Esophagus squamous epithelium (tissue), 5 donors: Measurements from ENCODE around the gene IFT27. TPM values are rescaled to one million over a fixed set of nuclear protein-coding genes. Genes with fewer than 3 reads are reported as not detected.

ENCODE experiments used
- DNase-seq: peaks from one replicate; lab custom pipeline; 2025; lab: John Stamatoyannopoulos, UW
- H3K27ac ChIP-seq, 4 donors: fragments of 200-600 bp; sonication (generic); one replicate each; pipeline ENCODE4 v1.5.1; 2016 to 2019; ENCODE audit warnings: mild to moderate bottlenecking in 1 of 4
- H3K27me3 ChIP-seq, 4 donors: fragments of 200-600 bp; sonication (generic); 1 replicate in 3 of 4; 2 replicates in 1 of 4; pipeline versions ENCODE4 v1.5.1 to v1.6.0; 2017 to 2021; ENCODE audit warnings: antibody characterized with exemption in 1 of 4
- H3K36me3 ChIP-seq, 3 donors: fragments of 200-600 bp; sonication (generic); one replicate each; pipeline ENCODE4 v1.5.1; 2016 to 2019
- H3K4me1 ChIP-seq, 3 donors: fragments of 200-600 bp; sonication (generic); one replicate each; pipeline ENCODE4 v1.5.1; 2017 to 2019
- H3K4me3 ChIP-seq, 4 donors: fragments of 200-600 bp; sonication (generic); 1 replicate in 3 of 4; 2 replicates in 1 of 4; pipeline ENCODE4 v1.5.1; 2016 to 2019; ENCODE audit warnings: mild to moderate bottlenecking in 2 of 4, moderate library complexity in 1 of 4
- H3K9me3 ChIP-seq, 3 donors: fragments of 200-600 bp; sonication (generic); one replicate each; pipeline ENCODE4 v1.5.1; 2016 to 2019
- POLR2A ChIP-seq, 4 donors: fragments of 450-650 bp; IDR thresholded peaks; one replicate each; pipeline ENCODE4 v1.6.1; 2017; ENCODE audit warnings: antibody characterized with exemption in 4 of 4, mild to moderate bottlenecking in 4 of 4, moderate library complexity in 3 of 4
- WGBS, 2 donors: methylation state at CpG; one replicate each; pipeline ENCODE4 v1.1.5; 2018; 5-methylcytosine and 5-hydroxymethylcytosine counted together
- intact Hi-C: fragments of 100-400 bp; cut with DNase I; formaldehyde crosslinking; loops from one replicate; pipeline ENCODE4 v1.15.0; 2022
- total RNA-seq, 4 donors: library from RNA; depleted of rRNA; stranded (reverse); fragments of >200 nt; gene quantifications; one replicate each; pipeline ENCODE4 v1.1.0, GENCODE V29; 2016
- TF ChIP-seq, protein P1 (sequence below), 6 experiments: fragments of 450-650 bp in 4 of 6; fragments of 200-600 bp in 2 of 6; sonication (generic) in 2 of 6; IDR thresholded peaks; one replicate each; pipeline ENCODE4 v1.5.1; 2016 to 2019; ENCODE audit warnings: antibody characterized with exemption in 6 of 6, mild to moderate bottlenecking in 4 of 6, moderate library complexity in 4 of 6
- donor health status: DM: yes; HTN: yes; CAD: no.

The IFT27 gene
- total RNA-seq, 4 donors from 2014 or later = 6.1 to 9.5 (median 8.1) TPM

- peaks cover 0 to 45% (median 21%) of the 10 kb centered on the region in 3 donors for H3K4me1 ChIP-seq
- DNase-seq = no peak
- H3K36me3 ChIP-seq = no peaks in the 10 kb centered on the region
- WGBS, 2 donors = 38 to 86% methylated on average over 1 of the region's 1 CpG
- no peak for TF ChIP-seq POLR2A (IDR thresholded peaks at IDR 0.05)
- H3K27me3 ChIP-seq = peaks cover 0 to 45% (median 0%) of the 10 kb centered on the region in 4 donors
- H3K4me3 ChIP-seq = no peak overlapping the region
- no peaks in the 10 kb centered on the region for H3K9me3 ChIP-seq
- intact Hi-C loops = no loop called here
- no peak overlapping the region for H3K27ac ChIP-seq
Observed at GRCh38 chr22:36739185-36739584, 36.7 kb downstream of the IFT27 start.

DNA sequence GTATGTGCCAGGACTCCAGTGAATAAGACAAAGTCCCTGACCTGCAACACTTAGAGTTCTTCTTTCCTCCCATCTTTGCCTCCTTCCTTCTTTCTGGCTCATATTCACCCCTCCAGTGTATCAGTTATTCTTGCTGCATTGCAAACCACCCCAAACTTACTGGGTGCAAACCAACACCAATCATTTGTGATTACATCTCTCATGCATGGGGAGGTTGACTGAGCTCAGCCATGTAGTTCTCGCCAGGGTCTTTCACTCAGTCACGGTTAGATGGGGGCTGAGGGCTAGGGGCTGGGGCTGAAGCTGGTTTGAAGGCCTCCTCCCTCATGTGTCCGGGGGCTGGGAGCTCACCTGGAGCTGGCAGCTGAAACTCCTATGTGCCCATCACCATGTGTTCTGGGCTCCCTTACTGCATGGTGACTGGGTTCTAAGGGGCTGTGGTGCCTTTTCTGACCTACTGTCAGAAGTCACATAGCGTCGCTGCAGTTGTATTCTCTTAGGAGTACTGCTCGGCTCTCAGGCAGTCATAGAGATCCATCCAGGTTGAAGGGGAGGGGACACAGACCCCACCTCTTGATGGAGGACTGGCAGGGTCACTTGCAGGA lies 37.4 kb downstream of the IFT27 start:
- H3K4me3 ChIP-seq = no peak overlapping the region
- H3K4me1 ChIP-seq = peaks cover 0 to 41% (median 17%) of the 10 kb centered on the region in 3 donors
- peaks cover 0 to 44% (median 0%) of the 10 kb centered on the region in 4 donors for H3K27me3 ChIP-seq
- no peaks in the 10 kb centered on the region for H3K36me3 ChIP-seq
- no peaks in the 10 kb centered on the region for H3K9me3 ChIP-seq
- H3K27ac ChIP-seq = peak overlapping the region in 3 of 4 donors; percentile 0 to 68 (median 52)
- WGBS, 2 donors = 96 to 100% methylated on average over 1 to 3 of the region's 6 CpGs
- no peak for DNase-seq
- intact Hi-C loops = no loop called here
- TF ChIP-seq, protein P1, sequence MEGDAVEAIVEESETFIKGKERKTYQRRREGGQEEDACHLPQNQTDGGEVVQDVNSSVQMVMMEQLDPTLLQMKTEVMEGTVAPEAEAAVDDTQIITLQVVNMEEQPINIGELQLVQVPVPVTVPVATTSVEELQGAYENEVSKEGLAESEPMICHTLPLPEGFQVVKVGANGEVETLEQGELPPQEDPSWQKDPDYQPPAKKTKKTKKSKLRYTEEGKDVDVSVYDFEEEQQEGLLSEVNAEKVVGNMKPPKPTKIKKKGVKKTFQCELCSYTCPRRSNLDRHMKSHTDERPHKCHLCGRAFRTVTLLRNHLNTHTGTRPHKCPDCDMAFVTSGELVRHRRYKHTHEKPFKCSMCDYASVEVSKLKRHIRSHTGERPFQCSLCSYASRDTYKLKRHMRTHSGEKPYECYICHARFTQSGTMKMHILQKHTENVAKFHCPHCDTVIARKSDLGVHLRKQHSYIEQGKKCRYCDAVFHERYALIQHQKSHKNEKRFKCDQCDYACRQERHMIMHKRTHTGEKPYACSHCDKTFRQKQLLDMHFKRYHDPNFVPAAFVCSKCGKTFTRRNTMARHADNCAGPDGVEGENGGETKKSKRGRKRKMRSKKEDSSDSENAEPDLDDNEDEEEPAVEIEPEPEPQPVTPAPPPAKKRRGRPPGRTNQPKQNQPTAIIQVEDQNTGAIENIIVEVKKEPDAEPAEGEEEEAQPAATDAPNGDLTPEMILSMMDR (IDR thresholded peaks at IDR 0.05) = no peak
- TF ChIP-seq POLR2A (IDR thresholded peaks at IDR 0.05) = no peak

DNA sequence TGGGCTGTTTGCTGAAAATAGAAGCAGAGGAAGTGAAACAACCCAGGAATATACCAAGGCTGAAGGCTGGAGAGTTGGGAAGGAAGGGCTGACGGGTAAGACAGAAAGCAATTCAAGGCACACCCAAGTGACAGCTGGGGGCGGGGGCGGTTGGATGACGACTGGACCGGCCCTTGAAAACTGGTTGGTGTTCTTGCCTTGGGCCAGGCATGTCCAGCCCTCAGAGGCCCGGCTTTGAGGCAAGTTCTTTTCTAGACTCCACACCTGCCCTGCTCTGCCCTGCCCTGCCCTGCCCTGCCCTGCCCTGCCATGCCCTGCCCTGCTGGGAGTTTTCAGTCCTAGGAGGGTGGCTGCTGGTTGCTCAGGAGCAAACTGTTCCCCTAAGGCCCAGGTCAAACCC lies 38.1 kb downstream of the IFT27 start:
- TF ChIP-seq, protein P1 (IDR thresholded peaks at IDR 0.05) = no peak
- TF ChIP-seq POLR2A (IDR thresholded peaks at IDR 0.05) = no peak
- 7 to 30% methylated on average over 5 to 6 of the region's 6 CpGs for WGBS, 2 donors
- peaks cover 0 to 40% (median 17%) of the 10 kb centered on the region in 3 donors for H3K4me1 ChIP-seq
- no peak for DNase-seq
- intact Hi-C loops = no loop called here
- no peaks in the 10 kb centered on the region for H3K36me3 ChIP-seq
- peak overlapping the region; percentile 3 to 68 (median 50) for H3K27ac ChIP-seq
- H3K4me3 ChIP-seq = no peak overlapping the region
- no peaks in the 10 kb centered on the region for H3K9me3 ChIP-seq
- H3K27me3 ChIP-seq = peaks cover 0 to 43% (median 0%) of the 10 kb centered on the region in 4 donors

DNA sequence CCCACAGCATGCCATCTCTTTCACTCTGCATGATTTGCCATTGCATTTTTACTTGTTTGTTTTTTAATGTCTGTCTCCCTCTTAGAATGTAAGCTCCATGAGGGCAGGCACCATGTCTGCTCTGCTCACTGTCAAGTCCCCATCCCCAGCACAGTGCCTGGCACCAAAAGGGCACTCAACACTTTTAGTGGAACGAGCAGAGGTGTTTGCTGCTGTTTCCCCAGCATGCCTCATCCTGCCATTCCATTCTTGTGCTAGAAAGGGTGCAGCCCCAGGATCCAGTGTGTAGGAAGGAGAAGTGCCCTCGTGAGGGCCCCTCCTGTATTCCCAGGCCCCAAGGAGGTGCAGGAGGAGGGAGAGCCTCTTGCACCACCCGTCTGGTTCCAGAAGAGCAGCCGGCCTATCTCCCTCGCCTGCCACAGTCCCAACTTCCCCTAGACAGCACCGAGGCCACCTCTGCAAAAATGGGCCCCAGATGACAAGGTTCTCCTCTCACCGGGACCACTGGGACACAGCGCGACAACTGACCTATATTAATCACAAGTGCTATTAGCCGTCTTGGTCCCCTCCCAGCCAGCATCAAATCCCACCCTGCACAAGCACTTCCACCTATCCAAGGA lies 39.1 kb downstream of the IFT27 start:
- Histone ChIP-seq H3K4me1 (peaks cover 0 to 40% (median 17%) of the 10 kb centered on the region in 3 donors), H3K27ac (peak overlapping the region in 3 of 4 donors; percentile 3 to 68 (median 47)), H3K4me3 (no peak overlapping the region), H3K36me3 (no peaks in the 10 kb centered on the region), H3K27me3 (peaks cover 0 to 51% (median 0%) of the 10 kb centered on the region in 4 donors), H3K9me3 (no peaks in the 10 kb centered on the region)
- TF ChIP-seq, protein P1 (IDR thresholded peaks at IDR 0.05) = no peak
- TF ChIP-seq POLR2A (IDR thresholded peaks at IDR 0.05) = no peak
- no peak for DNase-seq
- WGBS, 2 donors = 56 to 68% methylated on average over 9 of the region's 10 CpGs
- intact Hi-C loops = no loop called here

GRCh38 chr22:36734171-36735058 lies 41.5 kb downstream of the IFT27 start:
- peaks cover 0 to 37% (median 17%) of the 10 kb centered on the region in 3 donors for H3K4me1 ChIP-seq
- DNase-seq = no peak
- H3K27ac ChIP-seq = no peak overlapping the region
- TF ChIP-seq, protein P1 (IDR thresholded peaks at IDR 0.05) = no peak
- TF ChIP-seq POLR2A (IDR thresholded peaks at IDR 0.05) = no peak
- 32 to 43% methylated on average over 9 to 10 of the region's 10 CpGs for WGBS, 2 donors
- no peaks in the 10 kb centered on the region for H3K36me3 ChIP-seq
- intact Hi-C loops = no loop called here
- H3K4me3 ChIP-seq = no peak overlapping the region
- H3K27me3 ChIP-seq = peaks cover 0 to 63% (median 0%) of the 10 kb centered on the region in 4 donors
- no peaks in the 10 kb centered on the region for H3K9me3 ChIP-seq
